GM10248 (cell line): ENCODE data around the gene EEF1AKMT1.

Source experiments
- CTCF ChIA-PET: fragments of 300-600 bp; sonication (Branson Sonifier 250); formaldehyde crosslinking; extraction: SDS; loops from one replicate; lab custom pipeline; 2021; ENCODE audit warnings: antibody characterized with exemption; lab: Yijun Ruan, JAX
- POLR2A ChIA-PET: fragments of 350-650 bp; sonication (Branson Sonifier 250); formaldehyde crosslinking; extraction: SDS; loops from one replicate; lab custom pipeline; 2020; ENCODE audit warnings: antibody characterized with exemption; lab: Yijun Ruan, JAX
- DNase-seq: peaks from one replicate; pipeline ENCODE4 v3.0.0; 2012; ENCODE audit errors: extremely low spot score
- TF ChIP-seq, protein P1 (sequence below): IDR thresholded peaks from 2 replicates; pipeline ENCODE4 v1.5.1; 2012; ENCODE audit warnings: mild to moderate bottlenecking, low read depth; ENCODE audit errors: extremely low read depth, missing control alignments, control extremely low read depth

The EEF1AKMT1 gene

DNA sequence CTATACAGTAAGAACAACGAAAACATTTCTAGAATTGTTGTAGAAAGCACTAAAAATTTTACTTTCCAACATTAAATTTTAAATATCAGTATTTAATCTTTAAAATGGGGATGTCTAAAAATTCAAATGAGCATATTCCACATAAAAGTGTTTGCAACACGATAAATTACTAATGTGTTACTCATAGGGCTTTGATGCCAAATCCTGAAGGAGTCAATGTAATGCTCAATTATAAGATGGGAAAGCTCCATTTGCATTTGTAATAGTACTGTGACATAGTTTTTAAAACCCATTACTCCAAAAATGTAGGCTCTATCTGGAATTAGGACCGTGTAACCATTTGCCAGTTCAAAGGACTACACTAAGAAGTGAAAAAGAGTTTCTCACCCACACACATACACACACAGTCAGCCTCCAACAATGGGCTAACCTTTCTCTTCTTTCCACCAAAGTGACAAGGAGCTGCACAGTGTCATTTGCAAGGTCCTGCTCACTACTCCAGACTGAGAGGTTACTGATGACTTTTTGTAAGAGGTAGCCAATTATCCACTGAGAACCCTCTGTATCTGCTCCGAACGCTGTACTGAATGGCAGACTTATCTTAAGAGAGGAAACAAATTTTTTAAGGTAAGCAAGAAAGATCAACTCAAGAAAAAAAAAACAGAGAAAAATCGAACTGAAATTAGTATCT is 26.1 kb upstream of the EEF1AKMT1 start:
- ChIA-PET CTCF (no interaction called here), POLR2A (no interaction called here)
- DNase-seq, result no peak
- TF ChIP-seq, protein P1, sequence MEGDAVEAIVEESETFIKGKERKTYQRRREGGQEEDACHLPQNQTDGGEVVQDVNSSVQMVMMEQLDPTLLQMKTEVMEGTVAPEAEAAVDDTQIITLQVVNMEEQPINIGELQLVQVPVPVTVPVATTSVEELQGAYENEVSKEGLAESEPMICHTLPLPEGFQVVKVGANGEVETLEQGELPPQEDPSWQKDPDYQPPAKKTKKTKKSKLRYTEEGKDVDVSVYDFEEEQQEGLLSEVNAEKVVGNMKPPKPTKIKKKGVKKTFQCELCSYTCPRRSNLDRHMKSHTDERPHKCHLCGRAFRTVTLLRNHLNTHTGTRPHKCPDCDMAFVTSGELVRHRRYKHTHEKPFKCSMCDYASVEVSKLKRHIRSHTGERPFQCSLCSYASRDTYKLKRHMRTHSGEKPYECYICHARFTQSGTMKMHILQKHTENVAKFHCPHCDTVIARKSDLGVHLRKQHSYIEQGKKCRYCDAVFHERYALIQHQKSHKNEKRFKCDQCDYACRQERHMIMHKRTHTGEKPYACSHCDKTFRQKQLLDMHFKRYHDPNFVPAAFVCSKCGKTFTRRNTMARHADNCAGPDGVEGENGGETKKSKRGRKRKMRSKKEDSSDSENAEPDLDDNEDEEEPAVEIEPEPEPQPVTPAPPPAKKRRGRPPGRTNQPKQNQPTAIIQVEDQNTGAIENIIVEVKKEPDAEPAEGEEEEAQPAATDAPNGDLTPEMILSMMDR, result no peak

DNA sequence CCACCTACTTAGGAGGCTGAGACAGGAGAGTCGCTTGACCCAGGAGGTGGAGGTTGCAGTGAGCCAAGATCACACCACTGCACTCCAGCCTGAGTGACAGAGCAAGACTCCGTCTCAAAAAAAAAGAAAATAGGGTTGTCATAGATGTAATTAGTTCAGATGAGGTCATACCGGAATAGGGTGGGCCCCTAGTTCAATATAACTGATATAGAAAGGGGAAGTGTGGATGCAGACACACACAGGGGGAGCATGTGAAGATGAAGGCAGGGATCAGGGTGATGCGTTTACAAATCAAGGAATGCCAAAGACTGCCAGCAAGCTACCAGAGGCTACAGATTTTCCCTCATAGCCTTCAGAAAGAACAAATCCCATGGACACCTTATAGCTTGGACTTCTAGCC is 24.3 kb upstream of the EEF1AKMT1 start:
- ChIA-PET POLR2A (no interaction called here), CTCF (interaction anchor here (1.4 kb wide), 1 partner anchor 11 kb away, joined by 3 read pairs; no protein-coding TSS in a partner anchor)
- DNase-seq, result no peak
- TF ChIP-seq, protein P1, result no peak

DNA sequence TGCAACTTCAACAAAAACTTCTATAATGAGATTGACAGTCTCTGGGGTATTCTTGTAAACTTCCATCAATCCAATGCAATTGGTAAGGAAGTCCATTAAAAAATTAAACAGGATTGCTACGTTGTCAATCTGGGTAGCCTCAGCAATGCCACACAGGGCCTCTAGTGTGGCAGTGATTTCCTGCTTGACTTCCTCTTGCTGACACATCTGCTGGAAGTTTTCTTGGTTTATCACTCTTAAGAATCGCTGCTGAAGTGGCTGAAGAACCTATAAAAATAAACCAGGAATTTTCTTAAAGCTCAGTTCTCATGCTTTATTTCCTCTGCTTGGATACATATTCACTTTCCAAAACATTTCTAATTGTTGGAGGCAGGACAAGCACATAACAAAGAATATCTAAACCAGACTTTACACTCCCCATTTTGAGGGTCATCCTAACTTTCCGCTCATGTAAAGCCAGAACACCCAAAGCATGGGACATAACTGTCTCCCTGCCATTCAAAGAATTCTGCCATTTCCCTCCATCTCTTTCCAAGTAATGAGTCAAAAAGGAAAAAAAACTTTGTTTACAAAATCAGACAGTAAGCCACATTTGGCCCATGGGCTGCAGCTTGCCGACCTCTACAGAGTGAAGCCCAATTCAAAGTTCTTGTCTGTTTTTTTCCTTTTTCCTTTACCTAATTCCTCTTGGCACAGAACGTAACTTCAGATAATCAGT is 23.2 kb upstream of the EEF1AKMT1 start:
- ChIA-PET POLR2A (no interaction called here), CTCF (interaction anchor here (1.7 kb wide), 1 partner anchor 32 kb away, joined by 4 read pairs; no protein-coding TSS in a partner anchor)
- TF ChIP-seq, protein P1, result no peak
- DNase-seq, result no peak

DNA sequence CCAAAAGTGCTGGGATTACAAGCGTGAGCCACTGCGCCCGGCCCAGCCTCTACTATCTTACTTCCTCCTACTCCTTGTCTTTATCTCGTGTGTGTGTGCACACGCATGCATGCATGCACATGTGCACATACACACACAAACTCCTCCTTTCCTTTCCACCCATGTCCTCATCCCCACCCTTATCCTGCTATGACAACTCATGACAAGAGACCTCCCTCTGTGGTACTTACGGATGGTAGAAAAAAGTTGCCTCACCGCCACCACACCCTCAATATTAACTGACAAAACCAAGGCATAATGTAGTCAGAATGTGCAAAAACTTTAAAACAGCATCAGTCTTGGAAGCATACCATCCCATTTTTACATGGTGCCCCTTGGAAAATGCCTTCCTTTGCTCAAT is 15.9 kb upstream of the EEF1AKMT1 start:
- ChIA-PET CTCF (no interaction called here), POLR2A (no interaction called here)
- TF ChIP-seq, protein P1, result no peak
- DNase-seq, result no peak

DNA sequence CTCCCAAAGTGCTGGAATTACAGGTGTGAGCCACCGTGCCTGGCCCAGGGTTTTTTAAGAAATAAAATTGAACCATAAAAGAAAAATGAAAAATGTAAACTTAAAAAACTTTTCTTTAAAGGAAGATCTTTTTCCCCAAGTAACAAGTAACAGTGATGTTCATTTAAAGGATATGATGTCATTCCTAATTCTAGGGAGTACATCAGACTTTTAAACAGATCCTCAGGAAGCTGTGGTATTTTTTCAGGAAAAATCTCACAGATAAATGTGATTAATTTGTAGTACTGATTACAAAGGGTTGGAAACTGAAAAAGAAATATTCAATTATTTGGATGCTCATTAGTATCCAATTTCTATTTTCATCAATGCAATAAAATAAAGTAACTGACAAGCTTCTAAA is 14.6 kb upstream of the EEF1AKMT1 start:
- DNase-seq, result no peak
- CTCF ChIA-PET, result interaction anchor here (1.5 to 1.9 kb wide), 3 partner anchors 10 to 30 kb away, joined by 3 to 7 read pairs (median 3); no protein-coding TSS in a partner anchor
- TF ChIP-seq, protein P1, result no peak
- POLR2A ChIA-PET, result no interaction called here

DNA sequence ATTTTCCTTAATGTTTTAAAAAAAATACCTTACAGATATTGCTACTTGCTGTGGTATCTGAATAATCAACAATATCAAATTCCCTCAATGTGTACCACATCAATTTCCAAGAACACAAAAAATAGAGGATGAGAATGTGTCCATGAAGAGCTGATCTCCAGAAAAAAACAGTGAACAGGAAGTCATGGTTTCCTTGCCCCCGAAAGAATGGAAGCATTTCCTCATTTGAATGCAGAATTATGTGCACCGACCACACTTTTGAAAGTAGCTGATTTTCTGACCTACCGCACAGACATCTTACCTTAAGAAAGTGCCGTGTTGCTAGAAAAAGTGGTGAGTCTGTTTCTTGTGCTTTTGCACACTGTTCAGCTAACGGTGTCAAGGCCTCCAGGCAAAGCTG is 13.4 kb upstream of the EEF1AKMT1 start:
- TF ChIP-seq, protein P1, result no peak
- ChIA-PET CTCF (interaction anchor here (1.2 to 1.9 kb wide), 5 partner anchors 11 to 41 kb away, joined by 3 to 7 read pairs (median 3); no protein-coding TSS in a partner anchor), POLR2A (interaction anchor here (1.3 kb wide), 1 partner anchor 13 kb away, joined by 3 read pairs; the partner anchor contains the start of gene EEF1AKMT1)
- no peak for DNase-seq
